HepG2 (cell line): ENCODE results near the gene DHRS13. TPM values are rescaled to one million over a fixed set of nuclear protein-coding genes. Genes with fewer than 3 reads are reported as not detected.
A peak's percentile ranks its signal among the peaks of the same experiment; 100 is the strongest.

Experiments used
- ATAC-seq: fragments of 200-7000 bp; cut with Tn5 transposase; 3 replicates; pipeline ENCODE4 v1.9.1; 2020; ENCODE audit warnings: mild to moderate bottlenecking, moderate library complexity
- BruUV-seq: library from RNA; stranded (reverse); fragments of 400-500 nt; replicated peaks from 2 replicates; lab custom pipeline; 2021; lab: Mats Ljungman, UMichigan
- CTCF ChIA-PET: fragments of 300-600 bp; formaldehyde crosslinking; extraction: SDS; loops from one replicate; lab custom pipeline; 2021; ENCODE audit warnings: low total read pairs, inconsistent platforms, low intra/inter-chr PET ratio; lab: Yijun Ruan, JAX
- POLR2A ChIA-PET: fragments of 350-600 bp; sonication (Branson Sonifier 250); formaldehyde crosslinking; loops from one replicate; lab custom pipeline; 2020; ENCODE audit warnings: antibody characterized with exemption, inconsistent platforms; lab: Yijun Ruan, JAX
- DNase-seq: peaks from one replicate; pipeline ENCODE4 v3.0.0-alpha.2; 2015; ENCODE audit warnings: low spot score
- FAIRE-seq: peaks from 3 replicates; lab custom pipeline; 2011; peaks lifted over from hg19 to GRCh38; lab: Jason Lieb, UNC
- H2AFZ ChIP-seq: one replicate; pipeline ENCODE4 v1.6.1; 2011; ENCODE audit warnings: low read length, inconsistent platforms
- H3K27ac ChIP-seq: fragments of 300-600 bp; 3 replicates; pipeline ENCODE4 v1.8.0; 2011; ENCODE audit warnings: mixed run types, mild to moderate bottlenecking, mixed read lengths, low read length, inconsistent platforms; ENCODE audit not compliant: insufficient read depth; ENCODE audit errors: extremely low read length
- H3K27me3 ChIP-seq, 2 experiments: fragments of 200-600 bp in 1 of 2; 2 replicates in 1 of 2; 3 replicates in 1 of 2; pipeline versions ENCODE4 v1.6.0 to v1.8.0; 2011; ENCODE audit warnings: low read length in 2 of 2, mild to moderate bottlenecking in 2 of 2, moderate library complexity in 2 of 2, inconsistent platforms in 1 of 2; ENCODE audit not compliant: insufficient read depth in 2 of 2, control insufficient read depth in 1 of 2
- H3K36me3 ChIP-seq, 2 experiments: fragments of 200-600 bp in 1 of 2; replicated peaks in 1 of 2; 2 replicates in 1 of 2; 3 replicates in 1 of 2; pipeline versions ENCODE4 v1.5.1 to v1.8.0; 2011; ENCODE audit warnings: low read length in 2 of 2, inconsistent platforms in 1 of 2; ENCODE audit not compliant: insufficient read depth in 2 of 2, control insufficient read depth in 1 of 2
- H3K4me1 ChIP-seq: 2 replicates; pipeline ENCODE4 v1.5.1; 2012; ENCODE audit warnings: low read length, inconsistent platforms; ENCODE audit not compliant: insufficient read depth
- H3K4me2 ChIP-seq: 2 replicates; pipeline ENCODE4 v1.6.0; 2011; ENCODE audit warnings: low read depth, low read length, inconsistent platforms
- H3K4me3 ChIP-seq, 3 experiments: fragments of 200-600 bp in 1 of 3; sonication (generic), shearing (Covaris generic) in 1 of 3; replicated peaks in 1 of 3; 2 replicates each; pipeline ENCODE4 v1.5.1; 2011 to 2016; ENCODE audit warnings: low read length in 3 of 3, inconsistent platforms in 2 of 3, low read depth in 2 of 3, mild to moderate bottlenecking in 2 of 3, control low read depth in 1 of 3, mixed read lengths in 1 of 3; ENCODE audit not compliant: insufficient read depth in 1 of 3
- H3K79me2 ChIP-seq: one replicate; pipeline ENCODE4 v1.6.1; 2011; ENCODE audit warnings: low read length, inconsistent platforms; ENCODE audit not compliant: insufficient read depth
- H3K9ac ChIP-seq: 2 replicates; pipeline ENCODE4 v1.6.0; 2011; ENCODE audit warnings: mild to moderate bottlenecking, low read depth, low read length, inconsistent platforms; ENCODE audit not compliant: insufficient read depth
- H3K9me3 ChIP-seq: 2 replicates; pipeline ENCODE4 v1.5.1; 2012; ENCODE audit warnings: mild to moderate bottlenecking, low read length
- H4K20me1 ChIP-seq: 2 replicates; pipeline ENCODE4 v1.6.0; 2011; ENCODE audit warnings: inconsistent platforms, mild to moderate bottlenecking, low read length, moderate library complexity; ENCODE audit not compliant: insufficient read depth
- AKNA ChIP-seq: sonication (generic); formaldehyde crosslinking; IDR thresholded peaks from 2 replicates; pipeline ENCODE4 v1.4.0; 2020; ENCODE audit warnings: missing genetic modification reagents, borderline replicate concordance
- BHLHE40 ChIP-seq: IDR thresholded peaks from 2 replicates; pipeline ENCODE4 v1.6.1; 2011; ENCODE audit warnings: low read length, improper control_type of control experiment
- DR1 ChIP-seq: sonication (generic); formaldehyde crosslinking; IDR thresholded peaks from 2 replicates; pipeline ENCODE4 v1.8.0; 2021; ENCODE audit warnings: mild to moderate bottlenecking, missing genetic modification reagents, inconsistent platforms
- GFI1 ChIP-seq: sonication (generic); formaldehyde crosslinking; IDR thresholded peaks from 2 replicates; pipeline ENCODE4 v1.5.0; 2020; ENCODE audit warnings: missing genetic modification reagents, mild to moderate bottlenecking, borderline replicate concordance
- IRF2 ChIP-seq: IDR thresholded peaks from 2 replicates; pipeline ENCODE4 v1.6.1; 2018; ENCODE audit warnings: missing genetic modification reagents, missing compliant biosample characterization
- PHF21A ChIP-seq: sonication (generic); formaldehyde crosslinking; IDR thresholded peaks from 2 replicates; pipeline ENCODE4 v1.5.0; 2020; ENCODE audit warnings: mild to moderate bottlenecking, missing genetic modification reagents
- TMF1 ChIP-seq: sonication (generic); formaldehyde crosslinking; IDR thresholded peaks from 2 replicates; pipeline ENCODE4 v1.8.1; 2022; ENCODE audit warnings: low read depth, missing genetic modification reagents
- ZNF644 ChIP-seq: IDR thresholded peaks from 2 replicates; pipeline ENCODE4 v1.6.1; 2016; ENCODE audit warnings: low read depth
- ZNF672 ChIP-seq: sonication (generic); formaldehyde crosslinking; IDR thresholded peaks from 2 replicates; pipeline ENCODE4 v1.8.1; 2022; ENCODE audit warnings: missing genetic modification reagents
- ZSCAN31 ChIP-seq: sonication (generic); formaldehyde crosslinking; IDR thresholded peaks from 2 replicates; pipeline ENCODE4 v1.5.0; 2020; ENCODE audit warnings: low read depth, mild to moderate bottlenecking, missing genetic modification reagents
- WGBS: methylation state at CpG from one replicate; pipeline ENCODE4 v1.1.6; 2017; ENCODE audit warnings: low lambda C conversion rate; 5-methylcytosine and 5-hydroxymethylcytosine counted together
- in situ Hi-C: cut with HindIII; loops from 2 replicates; pipeline ENCODE4 v1.10.0; 2017; ENCODE audit warnings: low pct_unique_long_range_greater_than_20kb; ENCODE audit not compliant: extremely low pct_ligation_motif_present
- intact Hi-C: fragments of 100-400 bp; cut with micrococcal nuclease; formaldehyde crosslinking; loops from one replicate; pipeline ENCODE4 v1.10.0; 2022; ENCODE audit not compliant: unreplicated experiment
- polyA plus RNA-seq, 8 experiments: library from polyadenylated mRNA; depleted of rRNA in 3 of 8; stranded (reverse) in 7 of 8; unstranded in 1 of 8; fragments of >200 nt; fragmentation: Illumina TruSeq in 4 of 8; extraction: Trizol in 4 of 8; gene quantifications; 2 replicates each; pipeline versions ENCODE4 v1.2.1 to v1.2.3, GENCODE V29; 2011 to 2016; ENCODE audit warnings: low read depth in 4 of 8, missing spikeins in 1 of 8, mixed read lengths in 1 of 8; ENCODE audit not compliant: insufficient read depth in 1 of 8
- total RNA-seq, 5 experiments: library from RNA; depleted of rRNA; stranded (reverse); fragments of >200 nt; fragmentation: Illumina TruSeq; extraction: Trizol; gene quantifications; 2 replicates each; pipeline ENCODE4 v1.2.3, GENCODE V29; 2016; ENCODE audit warnings: low read depth in 1 of 5
- TF ChIP-seq, protein P1 (sequence below): sonication (generic); formaldehyde crosslinking; conservative IDR thresholded peaks from 2 replicates; pipeline ENCODE4 v1.4.0; 2020; ENCODE audit warnings: mild to moderate bottlenecking, missing genetic modification reagents, moderate library complexity
- TF ChIP-seq, protein P2 (sequence below): sonication (generic); formaldehyde crosslinking; IDR thresholded peaks from 2 replicates; pipeline ENCODE4 v1.4.0; 2020; ENCODE audit warnings: missing genetic modification reagents

Gene DHRS13
- total and polyA plus RNA-seq, 2 of the 13 experiments (the other 11 are each of a cell fraction or from before 2014, with no cell fraction given): 11.8 to 12.6 TPM

DNA sequence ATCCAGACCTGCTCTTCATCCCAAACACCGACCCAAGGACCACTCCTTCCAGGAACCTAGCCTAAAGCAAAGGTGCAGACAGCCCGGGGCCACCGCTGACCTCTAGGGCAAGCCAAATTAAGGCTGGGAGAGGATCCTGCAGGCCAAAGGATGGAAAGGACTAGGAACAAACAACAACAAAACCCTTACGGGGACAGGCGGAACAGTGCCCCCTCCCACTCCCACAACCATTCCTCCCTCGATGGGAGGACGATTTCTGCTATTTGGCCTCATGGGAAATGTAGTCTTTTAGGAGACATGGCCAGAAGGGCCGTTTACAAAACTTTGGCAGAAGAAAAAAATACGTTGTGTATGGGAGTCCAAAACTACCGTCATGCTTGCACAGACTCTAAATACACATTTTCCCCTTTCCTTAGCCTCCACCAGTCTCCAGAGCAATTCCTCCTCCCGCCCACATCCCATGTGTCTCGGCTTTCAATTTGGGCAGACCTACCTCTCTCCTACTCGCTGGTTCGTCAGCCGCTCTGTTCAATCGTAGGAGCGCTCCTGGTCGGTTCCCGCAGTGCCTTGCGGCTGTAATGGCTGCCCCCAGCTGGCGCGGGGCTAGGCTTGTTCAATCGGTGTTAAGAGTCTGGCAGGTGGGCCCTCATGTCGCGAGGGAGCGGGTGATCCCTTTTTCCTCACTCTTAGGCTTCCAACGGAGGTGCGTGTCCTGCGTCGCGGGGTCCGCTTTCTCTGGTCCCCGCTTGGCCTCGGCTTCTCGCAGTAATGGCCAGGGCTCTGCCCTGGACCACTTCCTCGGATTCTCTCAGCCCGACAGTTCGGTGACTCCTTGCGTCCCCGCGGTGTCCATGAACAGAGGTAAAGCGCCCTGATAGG is 48.2 kb downstream of the DHRS13 start, which contains the start of gene ERAL1:
ERAL1 (plus strand) TSS at position 560 of the 879 bp plus-strand sequence; CDS start at position 579, 19 bp downstream.
- FAIRE-seq (peak; percentile 87), DNase-seq (peak; percentile 80), ATAC-seq (peak; percentile 99)
- Histone ChIP-seq H3K79me2 (peaks cover 18% of the 10 kb centered on the region), H3K9me3 (no peaks in the 10 kb centered on the region), H3K36me3 (peaks cover 13 to 21% of the 10 kb centered on the region in 2 experiments; a peak in 4 of 5 replicates), H3K4me3 (peak within 1 kb of the TSS; percentile 92 to 94 (median 92)), H3K27ac (peak within 1 kb of the TSS; percentile 61), H3K4me2 (peak within 1 kb of the TSS; percentile 100), H3K27me3 (peaks cover 1 to 2% of the 10 kb centered on the region in 2 experiments; a peak in 2 of 5 replicates), H2AFZ (peak within 1 kb of the TSS; percentile 94), H4K20me1 (no peaks in the 10 kb centered on the region), H3K9ac (peak within 1 kb of the TSS; percentile 83), H3K4me1 (peaks cover 27% of the 10 kb centered on the region)
- intact Hi-C loops: no loop called here
- 0% methylated on average over 42 of the region's 42 CpGs for WGBS
- BruUV-seq: no TSS peak
- ChIA-PET CTCF (interaction anchor here (0.7 kb wide), 1 partner anchor 48 kb away, joined by 3 read pairs; the partner anchor contains the start of gene DHRS13), POLR2A (interaction anchor here (0.5 to 1.6 kb wide), 9 partner anchors 11 to 143 kb away, joined by 3 to 8 read pairs (median 4); partner anchors contain the start of genes FAM222B, PROCA1 and TLCD1)
- in situ Hi-C loops: no loop called here
- TF ChIP-seq, protein P1, sequence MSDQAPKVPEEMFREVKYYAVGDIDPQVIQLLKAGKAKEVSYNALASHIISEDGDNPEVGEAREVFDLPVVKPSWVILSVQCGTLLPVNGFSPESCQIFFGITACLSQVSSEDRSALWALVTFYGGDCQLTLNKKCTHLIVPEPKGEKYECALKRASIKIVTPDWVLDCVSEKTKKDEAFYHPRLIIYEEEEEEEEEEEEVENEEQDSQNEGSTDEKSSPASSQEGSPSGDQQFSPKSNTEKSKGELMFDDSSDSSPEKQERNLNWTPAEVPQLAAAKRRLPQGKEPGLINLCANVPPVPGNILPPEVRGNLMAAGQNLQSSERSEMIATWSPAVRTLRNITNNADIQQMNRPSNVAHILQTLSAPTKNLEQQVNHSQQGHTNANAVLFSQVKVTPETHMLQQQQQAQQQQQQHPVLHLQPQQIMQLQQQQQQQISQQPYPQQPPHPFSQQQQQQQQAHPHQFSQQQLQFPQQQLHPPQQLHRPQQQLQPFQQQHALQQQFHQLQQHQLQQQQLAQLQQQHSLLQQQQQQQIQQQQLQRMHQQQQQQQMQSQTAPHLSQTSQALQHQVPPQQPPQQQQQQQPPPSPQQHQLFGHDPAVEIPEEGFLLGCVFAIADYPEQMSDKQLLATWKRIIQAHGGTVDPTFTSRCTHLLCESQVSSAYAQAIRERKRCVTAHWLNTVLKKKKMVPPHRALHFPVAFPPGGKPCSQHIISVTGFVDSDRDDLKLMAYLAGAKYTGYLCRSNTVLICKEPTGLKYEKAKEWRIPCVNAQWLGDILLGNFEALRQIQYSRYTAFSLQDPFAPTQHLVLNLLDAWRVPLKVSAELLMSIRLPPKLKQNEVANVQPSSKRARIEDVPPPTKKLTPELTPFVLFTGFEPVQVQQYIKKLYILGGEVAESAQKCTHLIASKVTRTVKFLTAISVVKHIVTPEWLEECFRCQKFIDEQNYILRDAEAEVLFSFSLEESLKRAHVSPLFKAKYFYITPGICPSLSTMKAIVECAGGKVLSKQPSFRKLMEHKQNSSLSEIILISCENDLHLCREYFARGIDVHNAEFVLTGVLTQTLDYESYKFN: no peak
- TF ChIP-seq PHF21A (CRISPR knock-in tag): peak; percentile 34; the same call in 1 of the 2 replicates
- no peak for TF ChIP-seq TMF1 (CRISPR knock-in tag)
- TF ChIP-seq, protein P2, sequence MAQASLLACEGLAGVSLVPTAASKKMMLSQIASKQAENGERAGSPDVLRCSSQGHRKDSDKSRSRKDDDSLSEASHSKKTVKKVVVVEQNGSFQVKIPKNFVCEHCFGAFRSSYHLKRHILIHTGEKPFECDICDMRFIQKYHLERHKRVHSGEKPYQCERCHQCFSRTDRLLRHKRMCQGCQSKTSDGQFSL (CRISPR knock-in tag): no peak
- TF ChIP-seq ZNF672: no peak
- peak; percentile 60; the same call in 1 of the 2 replicates for TF ChIP-seq IRF2
- TF ChIP-seq BHLHE40: no peak
- TF ChIP-seq DR1 (CRISPR knock-in tag): peak; percentile 58; the same call in 1 of the 2 replicates
- TF ChIP-seq ZNF644 (CRISPR knock-in tag): no peak
- peak; percentile 34; the same call in 1 of the 2 replicates for TF ChIP-seq AKNA (CRISPR knock-in tag)
- TF ChIP-seq GFI1: 0 out of 2 replicates have a peak, but pooled peaks have one; percentile 36
- TF ChIP-seq ZSCAN31 (CRISPR knock-in tag): peak; percentile 18; the same call in 1 of the 2 replicates
